HG02870 (cell line): ENCODE data around the gene CX3CL1.

Source experiments
- ATAC-seq: cut with Tn5 transposase; IDR thresholded peaks from one replicate; pipeline ENCODE4 v1.9.1; 2021; ENCODE audit warnings: mild to moderate bottlenecking, moderate library complexity; ENCODE audit not compliant: unreplicated experiment

CX3CL1 gene

DNA sequence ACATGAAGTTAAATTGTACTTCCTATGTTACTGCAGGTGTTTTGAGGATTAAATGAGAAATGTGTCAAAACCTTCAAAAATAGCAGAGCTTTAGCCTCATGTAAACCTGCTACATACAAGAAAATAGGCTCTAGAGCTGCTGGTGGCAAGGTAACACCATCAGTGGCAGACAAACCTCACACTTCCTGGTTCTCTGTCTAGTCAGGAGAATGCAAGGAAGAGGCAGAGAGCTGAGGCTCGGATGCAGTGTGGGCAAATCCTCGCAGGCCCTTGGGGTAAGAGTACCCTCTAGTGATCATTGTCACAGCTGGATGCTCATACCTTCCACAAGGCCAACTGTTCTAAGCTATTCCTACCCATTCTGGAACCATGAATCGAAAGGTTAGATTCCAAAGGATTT is 60.7 kb downstream of the CX3CL1 start:
- no peak for ATAC-seq

DNA sequence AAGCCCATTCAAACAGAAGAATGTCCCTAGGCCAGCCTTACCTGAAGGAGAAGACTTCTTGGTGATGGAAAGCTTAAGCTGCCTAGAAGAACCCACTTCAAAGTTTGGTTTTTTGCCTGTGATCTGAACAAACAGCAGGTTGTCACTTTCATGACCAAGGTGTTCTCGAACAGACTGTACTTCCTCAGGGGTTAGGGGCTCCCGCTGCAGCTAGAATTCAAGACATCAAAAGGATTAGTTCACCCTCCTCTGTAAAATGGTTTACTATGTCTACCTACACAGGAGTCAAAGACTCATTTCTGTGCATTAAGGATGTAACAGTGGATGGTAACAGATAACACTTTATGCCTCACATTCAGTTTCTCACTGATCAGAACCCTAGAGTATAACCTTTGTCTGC is 61.7 kb downstream of the CX3CL1 start:
- ATAC-seq, result no peak
